GM12878 (cell line): ENCODE data around the gene MAGEE2.

Source experiments
- EP300 ChIP-seq, 2 experiments: fragments of 150-350 bp in 1 of 2; IDR thresholded peaks; 2 replicates each; pipeline ENCODE4 v1.6.1; 2011 to 2012; ENCODE audit warnings: low read depth in 2 of 2, low read length in 2 of 2, borderline replicate concordance in 1 of 2, improper control_type of control experiment in 1 of 2, inconsistent platforms in 1 of 2; ENCODE audit not compliant: control insufficient read depth in 1 of 2
- SP1 ChIP-seq: IDR thresholded peaks from one replicate; pipeline ENCODE4 v1.6.1; 2011; ENCODE audit warnings: low read depth, low read length
- TBL1XR1 ChIP-seq: IDR thresholded peaks from 2 replicates; pipeline ENCODE4 v1.6.1; 2012; ENCODE audit warnings: low read depth, low read length, improper control_type of control experiment

- TF ChIP-seq SP1 (no peak), EP300 (IDR thresholded peaks at IDR 0.05; ENCODE audit: borderline replicate concordance in 1 of 2, control insufficient read depth in 1 of 2, low read depth in 2 of 2, low read length in 2 of 2) (no peak), TBL1XR1 (no peak)
Measured at GRCh38 chrX:75784680-75785491, at the start of gene MAGEE2.
